NT2/D1 (cell line): ENCODE results near the gene SMIM13.

Source experiments
- DNase-seq: peaks from one replicate; pipeline ENCODE4 v3.0.0-alpha.2; 2011; ENCODE audit warnings: low read depth, low spot score
- H3K27me3 ChIP-seq: 2 replicates; pipeline ENCODE4 v1.6.0; 2011; ENCODE audit warnings: mild to moderate bottlenecking; ENCODE audit not compliant: insufficient read length, insufficient read depth
- H3K36me3 ChIP-seq: 2 replicates; pipeline ENCODE4 v1.6.1; 2011; ENCODE audit warnings: mild to moderate bottlenecking, low read length, mixed read lengths; ENCODE audit not compliant: insufficient read depth, insufficient read length
- H3K4me1 ChIP-seq: 2 replicates; pipeline ENCODE4 v1.5.1; 2011; ENCODE audit not compliant: insufficient read depth, insufficient read length
- H3K4me3 ChIP-seq: 2 replicates; pipeline ENCODE4 v1.5.1; 2011; ENCODE audit warnings: low read depth; ENCODE audit not compliant: insufficient read length
- H3K9ac ChIP-seq: 2 replicates; pipeline ENCODE4 v1.6.0; 2011; ENCODE audit warnings: low read depth; ENCODE audit not compliant: insufficient read length
- H3K9me3 ChIP-seq: 2 replicates; pipeline ENCODE4 v1.5.1; 2011; ENCODE audit warnings: mild to moderate bottlenecking, low read length; ENCODE audit not compliant: insufficient read depth
- SUZ12 ChIP-seq: IDR thresholded peaks from 2 replicates; pipeline ENCODE4 v1.6.1; 2011; ENCODE audit not compliant: insufficient read length, insufficient read depth; ENCODE audit errors: extremely low read depth
- YY1 ChIP-seq: IDR thresholded peaks from 2 replicates; pipeline ENCODE4 v1.6.1; 2011; ENCODE audit not compliant: insufficient read length, insufficient read depth
- ZNF274 ChIP-seq: IDR thresholded peaks from 2 replicates; pipeline ENCODE4 v1.6.1; 2011; ENCODE audit warnings: mild to moderate bottlenecking, low read depth, low read length

SMIM13 gene

DNA sequence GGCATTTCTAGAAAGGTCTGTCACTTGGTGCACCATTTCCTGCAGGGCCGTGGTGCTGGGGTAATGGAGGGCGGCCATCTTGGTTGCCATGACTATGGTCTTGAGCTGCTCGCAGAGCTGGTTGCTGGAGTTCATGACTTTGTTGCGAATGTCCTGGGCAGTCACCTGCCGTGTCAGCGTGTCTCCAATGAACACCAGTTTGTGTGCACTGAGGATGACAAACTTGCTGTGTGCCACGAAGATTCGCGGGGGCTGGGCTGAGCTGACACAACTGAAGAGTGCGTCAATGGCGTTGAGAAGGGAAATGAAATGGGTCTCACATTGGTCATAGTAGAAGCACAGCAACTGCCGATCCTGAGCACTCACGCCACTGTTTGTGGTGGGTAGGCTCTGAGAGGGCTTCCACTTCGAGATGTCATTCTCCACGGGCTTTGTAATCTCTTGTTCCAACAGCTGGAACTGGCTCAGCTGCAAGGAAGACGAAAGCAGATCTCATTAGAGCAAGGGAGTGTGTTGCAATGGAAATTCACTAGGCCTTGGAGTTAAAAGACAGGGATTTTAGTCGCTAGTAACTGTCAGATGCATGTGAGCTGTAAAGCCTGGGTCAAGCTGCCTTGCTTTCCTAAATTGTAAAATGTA lies 91.7 kb downstream of the SMIM13 start:
- no peak overlapping the region for H3K4me3 ChIP-seq
- no peaks in the 10 kb centered on the region for H3K4me1 ChIP-seq
- no peak for DNase-seq
- H3K9me3 ChIP-seq, result no peaks in the 10 kb centered on the region
- TF ChIP-seq YY1, result no peak
- no peak for TF ChIP-seq ZNF274
- TF ChIP-seq SUZ12, result no peak
- peaks cover 41% of the 10 kb centered on the region for H3K36me3 ChIP-seq
- no peaks in the 10 kb centered on the region for H3K27me3 ChIP-seq
- H3K9ac ChIP-seq, result no peak overlapping the region

DNA sequence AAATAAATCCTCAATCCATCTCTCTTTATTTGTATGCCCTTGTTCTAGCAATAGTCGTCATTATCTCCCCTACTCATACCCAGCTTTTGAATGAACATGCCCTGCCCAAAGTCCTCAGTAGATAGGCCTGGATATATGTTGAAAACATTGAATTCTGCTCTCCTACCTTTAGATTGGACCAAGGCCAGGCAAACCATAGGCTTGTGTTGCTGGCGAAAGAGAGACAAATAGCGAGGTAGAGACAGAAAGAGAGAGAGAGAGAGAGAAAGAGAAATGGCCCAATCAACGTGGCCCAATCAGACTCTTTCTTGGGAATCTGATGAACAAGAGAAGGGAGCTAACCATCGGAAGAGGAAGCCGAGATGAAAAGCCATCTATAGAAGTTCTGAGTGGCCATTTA lies 93.7 kb downstream of the SMIM13 start:
- no peaks in the 10 kb centered on the region for H3K4me1 ChIP-seq
- no peak for DNase-seq
- TF ChIP-seq ZNF274, result no peak
- no peak for TF ChIP-seq YY1
- TF ChIP-seq SUZ12, result no peak
- peaks cover 59% of the 10 kb centered on the region for H3K36me3 ChIP-seq
- no peak overlapping the region for H3K4me3 ChIP-seq
- H3K9ac ChIP-seq, result no peak overlapping the region
- no peaks in the 10 kb centered on the region for H3K9me3 ChIP-seq
- H3K27me3 ChIP-seq, result no peaks in the 10 kb centered on the region
